Measurements from ENCODE around the gene GALK2. TPM values are rescaled to one million over a fixed set of nuclear protein-coding genes. Genes with fewer than 3 reads are reported as not detected.

GALK2 gene
- total and polyA plus RNA-seq, 10 donors, result 6.8 to 60.8 (median 32.7) TPM

DNA sequence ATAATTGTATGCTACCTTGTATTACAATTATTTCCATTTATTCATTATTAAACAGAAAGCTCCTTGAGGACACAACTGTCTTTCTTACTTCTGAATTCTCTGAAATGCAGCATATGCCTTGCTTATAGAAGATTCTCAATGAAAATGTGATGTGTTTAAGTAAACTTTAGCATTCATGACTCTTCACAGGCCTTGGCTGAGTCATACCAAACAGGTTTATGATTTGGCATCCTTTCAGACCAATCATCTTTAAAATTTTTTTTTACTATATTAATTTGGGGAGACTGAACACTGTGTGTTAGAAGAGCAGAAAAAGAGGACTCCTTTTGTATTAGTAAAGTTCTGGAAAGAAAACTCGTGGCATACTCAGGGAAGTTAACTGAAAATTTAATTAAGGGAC is 6.4 kb upstream of the GALK2 start:
- 84 to 98% (median 93%) methylated on average over 1 of the region's 1 CpG for WGBS, 5 donors
- no peak for DNase-seq
- intact Hi-C loops (cut with DNase I; ENCODE audit: low total_unique reads), result no loop called here
- no peak overlapping the region for H3K4me3 ChIP-seq
- no peaks in the 10 kb centered on the region for H3K9me3 ChIP-seq
- peaks cover 0 to under 1% (median 0%) of the 10 kb centered on the region in 6 donors for H3K4me1 ChIP-seq
- no peak overlapping the region for H3K27ac ChIP-seq
- H3K27me3 ChIP-seq (replicated peaks in 1 of 7), result no peaks in the 10 kb centered on the region
- TF ChIP-seq POLR2AphosphoS5 (IDR thresholded peaks at IDR 0.05) (no peak), POLR2A (IDR thresholded peaks at IDR 0.05) (no peak)
- TF ChIP-seq, protein P1, sequence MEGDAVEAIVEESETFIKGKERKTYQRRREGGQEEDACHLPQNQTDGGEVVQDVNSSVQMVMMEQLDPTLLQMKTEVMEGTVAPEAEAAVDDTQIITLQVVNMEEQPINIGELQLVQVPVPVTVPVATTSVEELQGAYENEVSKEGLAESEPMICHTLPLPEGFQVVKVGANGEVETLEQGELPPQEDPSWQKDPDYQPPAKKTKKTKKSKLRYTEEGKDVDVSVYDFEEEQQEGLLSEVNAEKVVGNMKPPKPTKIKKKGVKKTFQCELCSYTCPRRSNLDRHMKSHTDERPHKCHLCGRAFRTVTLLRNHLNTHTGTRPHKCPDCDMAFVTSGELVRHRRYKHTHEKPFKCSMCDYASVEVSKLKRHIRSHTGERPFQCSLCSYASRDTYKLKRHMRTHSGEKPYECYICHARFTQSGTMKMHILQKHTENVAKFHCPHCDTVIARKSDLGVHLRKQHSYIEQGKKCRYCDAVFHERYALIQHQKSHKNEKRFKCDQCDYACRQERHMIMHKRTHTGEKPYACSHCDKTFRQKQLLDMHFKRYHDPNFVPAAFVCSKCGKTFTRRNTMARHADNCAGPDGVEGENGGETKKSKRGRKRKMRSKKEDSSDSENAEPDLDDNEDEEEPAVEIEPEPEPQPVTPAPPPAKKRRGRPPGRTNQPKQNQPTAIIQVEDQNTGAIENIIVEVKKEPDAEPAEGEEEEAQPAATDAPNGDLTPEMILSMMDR (IDR thresholded peaks at IDR 0.05 in 8 of 11, conservative IDR thresholded peaks at IDR 0.05 in 3 of 11), result no peak
- peaks cover 0 to 23% (median 11%) of the 10 kb centered on the region in 6 donors for H3K36me3 ChIP-seq

DNA sequence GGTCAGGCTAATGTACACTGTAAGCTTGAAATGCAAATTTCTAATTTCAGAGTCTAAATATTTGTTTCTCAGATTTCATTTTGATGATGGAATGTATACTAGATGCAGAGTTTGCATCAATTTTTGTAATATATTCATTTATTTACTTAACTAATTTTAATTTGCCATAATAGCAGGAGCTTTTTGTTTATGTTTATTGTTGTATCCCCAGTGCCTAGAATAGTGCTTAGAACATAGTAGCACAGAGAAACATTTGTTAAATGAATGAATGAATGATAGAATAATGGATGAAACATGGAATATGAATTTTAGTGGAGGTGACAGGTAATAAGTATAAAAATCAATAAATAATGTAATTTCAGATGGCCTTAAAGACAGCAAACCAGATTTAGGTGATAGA is 5.2 kb upstream of the GALK2 start:
- Histone ChIP-seq H3K4me1 (peaks cover 0 to 7% (median 6%) of the 10 kb centered on the region in 6 donors), H3K36me3 (peaks cover 0 to 23% (median 11%) of the 10 kb centered on the region in 6 donors), H3K4me3 (no peak overlapping the region), H3K27ac (no peak overlapping the region), H3K27me3 (replicated peaks in 1 of 7) (no peaks in the 10 kb centered on the region), H3K9me3 (no peaks in the 10 kb centered on the region)
- no peak for TF ChIP-seq POLR2A (IDR thresholded peaks at IDR 0.05)
- no peak for TF ChIP-seq POLR2AphosphoS5 (IDR thresholded peaks at IDR 0.05)
- TF ChIP-seq, protein P1 (IDR thresholded peaks at IDR 0.05 in 8 of 11, conservative IDR thresholded peaks at IDR 0.05 in 3 of 11), result no peak
- DNase-seq, result no peak
- intact Hi-C loops (cut with DNase I; ENCODE audit: low total_unique reads), result no loop called here

DNA sequence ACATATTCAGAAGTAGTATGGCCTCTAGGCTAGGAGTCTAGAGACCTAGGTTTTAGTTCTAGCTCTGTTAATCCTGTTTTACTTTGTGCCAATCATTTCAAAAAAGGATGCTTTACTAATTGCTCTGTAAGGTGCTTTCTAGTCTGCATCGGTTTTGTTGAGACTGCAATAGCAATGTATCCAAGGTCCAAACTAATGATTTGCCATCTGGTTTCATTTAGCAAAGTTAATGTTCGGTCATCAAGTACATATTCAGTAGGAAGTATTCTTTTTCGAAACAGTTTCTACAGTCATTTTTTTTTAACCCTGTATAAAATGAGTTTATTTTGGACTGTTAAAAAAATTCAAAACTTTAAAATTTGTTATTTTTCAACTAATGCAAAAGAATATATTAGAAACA is 2.0 kb upstream of the GALK2 start:
- TF ChIP-seq POLR2AphosphoS5 (IDR thresholded peaks at IDR 0.05), result no peak
- TF ChIP-seq POLR2A (IDR thresholded peaks at IDR 0.05), result no peak
- TF ChIP-seq, protein P1 (IDR thresholded peaks at IDR 0.05 in 8 of 11, conservative IDR thresholded peaks at IDR 0.05 in 3 of 11), result no peak

DNA sequence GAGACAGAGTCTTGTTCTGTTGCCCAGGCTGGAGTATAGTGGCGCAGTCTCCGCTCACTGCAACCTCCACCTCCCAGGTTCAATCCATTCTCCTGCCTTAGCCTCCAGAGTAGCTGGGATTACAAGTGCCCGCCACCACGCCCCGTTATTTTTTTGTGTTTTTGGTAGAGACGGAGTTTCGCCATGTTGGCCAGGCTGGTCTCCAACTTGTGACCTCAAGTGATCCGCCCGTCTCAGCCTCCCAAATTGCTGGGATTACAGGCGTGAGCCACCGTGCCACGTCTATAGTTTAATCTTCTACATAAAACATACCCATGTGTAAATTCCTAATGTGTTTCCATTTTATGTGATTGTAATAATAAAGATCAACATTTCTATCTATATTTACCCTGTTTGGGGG is 1.7 kb downstream of the GALK2 start:
- WGBS, 5 donors, result 95 to 98% (median 97%) methylated on average over 12 of the region's 12 CpGs
- peaks cover 9 to 62% (median 26%) of the 10 kb centered on the region in 6 donors for H3K4me1 ChIP-seq
- intact Hi-C loops (cut with DNase I; ENCODE audit: low total_unique reads), result no loop called here

More for the DNA sequence above, 2.0 kb upstream of the GALK2 start:
- Histone ChIP-seq H3K36me3 (peaks cover 0 to 8% (median under 1%) of the 10 kb centered on the region in 6 donors), H3K4me1 (peaks cover 9 to 35% (median 26%) of the 10 kb centered on the region in 6 donors), H3K27me3 (replicated peaks in 1 of 7) (no peaks in the 10 kb centered on the region), H3K9me3 (no peaks in the 10 kb centered on the region), H3K4me3 (no peak overlapping the region), H3K27ac (no peak overlapping the region)
- intact Hi-C loops (cut with DNase I; ENCODE audit: low total_unique reads), result no loop called here
- WGBS, 5 donors, result 87 to 98% (median 94%) methylated on average over 3 of the region's 3 CpGs
- DNase-seq, result no peak

More for the DNA sequence above, 1.7 kb downstream of the GALK2 start:
- no peak for DNase-seq
- no peak overlapping the region for H3K27ac ChIP-seq
- H3K9me3 ChIP-seq, result no peaks in the 10 kb centered on the region
- peak overlapping the region in 1 of 8 donors; percentile 76 for H3K4me3 ChIP-seq
- TF ChIP-seq, protein P1 (IDR thresholded peaks at IDR 0.05 in 8 of 11, conservative IDR thresholded peaks at IDR 0.05 in 3 of 11), result no peak
- TF ChIP-seq POLR2A (IDR thresholded peaks at IDR 0.05), result no peak
- no peak for TF ChIP-seq POLR2AphosphoS5 (IDR thresholded peaks at IDR 0.05)
- H3K27me3 ChIP-seq (replicated peaks in 1 of 7), result no peaks in the 10 kb centered on the region
- H3K36me3 ChIP-seq, result no peaks in the 10 kb centered on the region

Data from spleen (tissue), 11 donors.